Measurements from ENCODE around the gene SAA4.

SAA4 gene

DNA sequence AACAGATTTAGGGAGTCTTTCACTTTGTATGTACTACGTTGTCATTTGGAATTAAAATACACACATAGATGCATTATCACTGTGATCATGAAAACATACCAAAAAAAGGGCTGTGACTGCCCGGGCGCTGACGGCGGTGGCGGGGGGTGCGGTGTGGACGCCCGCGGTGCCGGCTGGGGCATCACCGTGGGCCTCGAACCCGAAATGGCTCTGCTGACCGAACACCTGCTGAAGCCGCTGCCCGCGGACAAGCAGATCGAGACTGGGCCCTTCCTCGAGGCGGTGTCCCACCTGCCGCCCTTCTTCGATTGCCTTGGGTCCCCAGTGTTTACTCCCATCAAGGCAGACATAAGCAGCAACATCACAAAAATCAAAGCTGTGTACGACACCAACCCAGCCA, 47.8 kb downstream of the SAA4 start:
- no peak for DNase-seq
